MM.1S (cell line): Measurements from ENCODE around the gene HYAL2.

Source experiments
- CTCF ChIP-seq: fragments of 300-600 bp; sonication (generic); IDR thresholded peaks from 2 replicates; pipeline ENCODE4 v1.5.1; 2016; ENCODE audit warnings: antibody characterized with exemption, low read length, mixed read lengths
- EZH2phosphoT487 ChIP-seq: fragments of 300-600 bp; sonication (generic); IDR thresholded peaks from 2 replicates; pipeline ENCODE4 v1.6.1; 2018; ENCODE audit warnings: antibody characterized with exemption, low read length

GRCh38 chr3:50271314-50271936 lies 51.1 kb downstream of the HYAL2 start:
- TF ChIP-seq CTCF (no peak), EZH2phosphoT487 (no peak)
